Measurements from ENCODE around the gene C3orf18.

Gene C3orf18

GRCh38 chr3:50545781-50546180 lies 21.8 kb downstream of the C3orf18 start:
- no peak for DNase-seq (ENCODE audit: low spot score)
- no peak for TF ChIP-seq CTCF (IDR thresholded peaks at IDR 0.05; ENCODE audit: extremely low read depth, missing control alignments)

- peak; percentile 77 for TF ChIP-seq CTCF (IDR thresholded peaks at IDR 0.05; ENCODE audit: extremely low read depth, missing control alignments)
Observed at GRCh38 chr3:50542177-50543034, 25.1 kb downstream of the C3orf18 start.

GRCh38 chr3:50539356-50540286 lies 27.9 kb downstream of the C3orf18 start:
- DNase-seq (ENCODE audit: low spot score) = no peak

More at GRCh38 chr3:50542177-50543034, 25.1 kb downstream of the C3orf18 start:
- DNase-seq (ENCODE audit: low spot score) = peak; percentile 80

GRCh38 chr3:50537421-50538129 lies 30.0 kb downstream of the C3orf18 start:
- DNase-seq (ENCODE audit: low spot score) = no peak
- TF ChIP-seq CTCF (IDR thresholded peaks at IDR 0.05; ENCODE audit: extremely low read depth, missing control alignments) = no peak

More at GRCh38 chr3:50539356-50540286, 27.9 kb downstream of the C3orf18 start:
- TF ChIP-seq CTCF (IDR thresholded peaks at IDR 0.05; ENCODE audit: extremely low read depth, missing control alignments) = no peak

GRCh38 chr3:50536471-50537180 lies 30.9 kb downstream of the C3orf18 start:
- DNase-seq (ENCODE audit: low spot score) = no peak
- TF ChIP-seq CTCF (IDR thresholded peaks at IDR 0.05; ENCODE audit: extremely low read depth, missing control alignments) = no peak

- no peak for TF ChIP-seq CTCF (IDR thresholded peaks at IDR 0.05; ENCODE audit: extremely low read depth, missing control alignments)
- no peak for DNase-seq (ENCODE audit: low spot score)
Observed at GRCh38 chr3:50534681-50535330, 32.7 kb downstream of the C3orf18 start.
